ENCODE measurements around the gene ASCL3.

DNA sequence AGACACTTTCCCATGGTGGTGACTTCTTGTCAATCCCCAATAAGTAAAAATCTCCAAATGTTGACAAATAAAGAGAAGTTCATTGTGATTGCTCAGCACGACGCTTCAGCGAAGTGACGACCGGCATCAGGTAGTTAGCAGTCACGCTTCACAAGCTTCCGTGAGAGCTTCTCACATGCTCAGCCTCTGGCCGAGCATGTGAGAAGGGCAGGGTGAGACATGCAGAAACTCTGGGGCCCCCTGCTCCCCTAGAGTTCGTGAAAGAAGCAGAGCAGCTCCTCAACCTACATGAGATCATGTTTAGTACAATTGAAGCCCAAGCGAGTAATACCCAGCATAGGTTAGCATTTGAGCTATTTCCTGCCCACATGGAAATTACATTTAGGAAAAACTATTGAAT, 5.7 kb downstream of the ASCL3 start:
- TF ChIP-seq, protein P1, sequence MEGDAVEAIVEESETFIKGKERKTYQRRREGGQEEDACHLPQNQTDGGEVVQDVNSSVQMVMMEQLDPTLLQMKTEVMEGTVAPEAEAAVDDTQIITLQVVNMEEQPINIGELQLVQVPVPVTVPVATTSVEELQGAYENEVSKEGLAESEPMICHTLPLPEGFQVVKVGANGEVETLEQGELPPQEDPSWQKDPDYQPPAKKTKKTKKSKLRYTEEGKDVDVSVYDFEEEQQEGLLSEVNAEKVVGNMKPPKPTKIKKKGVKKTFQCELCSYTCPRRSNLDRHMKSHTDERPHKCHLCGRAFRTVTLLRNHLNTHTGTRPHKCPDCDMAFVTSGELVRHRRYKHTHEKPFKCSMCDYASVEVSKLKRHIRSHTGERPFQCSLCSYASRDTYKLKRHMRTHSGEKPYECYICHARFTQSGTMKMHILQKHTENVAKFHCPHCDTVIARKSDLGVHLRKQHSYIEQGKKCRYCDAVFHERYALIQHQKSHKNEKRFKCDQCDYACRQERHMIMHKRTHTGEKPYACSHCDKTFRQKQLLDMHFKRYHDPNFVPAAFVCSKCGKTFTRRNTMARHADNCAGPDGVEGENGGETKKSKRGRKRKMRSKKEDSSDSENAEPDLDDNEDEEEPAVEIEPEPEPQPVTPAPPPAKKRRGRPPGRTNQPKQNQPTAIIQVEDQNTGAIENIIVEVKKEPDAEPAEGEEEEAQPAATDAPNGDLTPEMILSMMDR (IDR thresholded peaks at IDR 0.05) = no peak
- no peak for TF ChIP-seq POLR2A (IDR thresholded peaks at IDR 0.05)

All from thyroid gland (tissue), 4 donors.